ENCODE results near the gene FGGY. TPM values are rescaled to one million over a fixed set of nuclear protein-coding genes. Genes with fewer than 3 reads are reported as not detected.

The FGGY gene
- total RNA-seq, 1 experiment from 2014 or later, result 14.6 TPM

DNA sequence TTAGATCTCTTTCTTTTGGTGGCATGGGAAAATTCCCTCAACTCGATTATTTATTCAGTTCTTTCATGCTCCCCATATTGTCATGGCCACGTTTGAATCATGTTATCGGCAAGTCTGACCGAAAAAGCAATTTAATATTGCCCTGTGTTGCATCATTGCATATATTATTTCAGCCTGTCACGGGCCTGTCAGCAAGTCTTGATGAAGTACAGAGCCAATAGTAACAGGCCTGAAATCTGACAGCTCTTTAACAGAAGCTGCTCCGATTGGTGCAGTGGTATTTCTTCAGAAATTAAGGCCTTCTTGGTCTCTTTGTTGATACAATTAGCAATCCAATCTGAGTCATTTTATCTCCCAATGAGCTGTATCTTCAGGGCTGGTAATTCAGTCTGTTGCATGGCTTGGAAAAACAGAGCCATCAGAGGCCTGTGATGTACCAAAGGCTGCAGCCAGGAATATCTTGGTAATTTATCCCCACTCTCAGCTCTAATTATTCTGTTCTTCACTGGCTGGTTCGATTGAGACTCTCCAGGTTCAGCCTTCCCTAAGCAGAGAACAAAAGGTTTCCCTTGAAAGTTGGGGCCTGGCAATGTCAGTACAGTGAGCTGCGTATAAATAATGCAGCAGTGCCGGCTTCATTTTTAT is 149.5 kb downstream of the FGGY start:
- Mint-ChIP-seq H3K27me3 (ENCODE audit: low read depth) (no peaks in the 10 kb centered on the region), H3K4me1 (peaks cover 18 to 26% of the 10 kb centered on the region in 2 experiments), H3K4me3 (no peak overlapping the region), H3K27ac (peak overlapping the region in 2 of 3 experiments; percentile 36 to 74; a peak in 3 of 7 replicates), H3K9me3 (peaks cover 7 to 13% of the 10 kb centered on the region in 2 experiments), H3K36me3 (ENCODE audit: insufficient read depth in 1 of 3, low read depth in 3 of 3) (peaks cover 3 to 22% (median 3%) of the 10 kb centered on the region in 3 experiments; a peak in 5 of 7 replicates)
- H3K23ac ChIP-seq (ENCODE audit: insufficient read length, low read depth, low read length), result no peak overlapping the region
- no peak overlapping the region for H3K9ac ChIP-seq (ENCODE audit: extremely low read depth, insufficient read length, low read length)
- H3T11ph ChIP-seq (ENCODE audit: low read length), result no peak overlapping the region
- no peaks in the 10 kb centered on the region for H3K79me1 ChIP-seq (ENCODE audit: insufficient read depth, low read depth, low read length, poor library complexity, severe bottlenecking)
- H2AFZ ChIP-seq (ENCODE audit: low read length), result no peak overlapping the region
- no peak overlapping the region for H3K4ac ChIP-seq (ENCODE audit: low read depth, low read length)
- peaks cover 3% of the 10 kb centered on the region; the same call in 1 of the 2 replicates for H3K4me1 ChIP-seq (ENCODE audit: insufficient read depth, low read length)
- H2BK20ac ChIP-seq (ENCODE audit: low read depth, low read length, poor library complexity, severe bottlenecking), result no peak overlapping the region
- no peak overlapping the region for H4K91ac ChIP-seq (ENCODE audit: insufficient read length, low read depth, low read length)
- no peak overlapping the region for H4K5ac ChIP-seq (ENCODE audit: insufficient read length, low read depth, low read length)
- H3K14ac ChIP-seq (ENCODE audit: insufficient read depth, low read length), result no peak overlapping the region
- no peak overlapping the region for H3K27ac ChIP-seq (ENCODE audit: insufficient read length, low read depth, low read length)
- H3K18ac ChIP-seq (ENCODE audit: insufficient read length, low read depth, low read length), result no peak overlapping the region
- no peak overlapping the region for H4K8ac ChIP-seq (replicated peaks; ENCODE audit: insufficient read length, low read depth, low read length)
- no peaks in the 10 kb centered on the region for H3K23me2 ChIP-seq (ENCODE audit: insufficient read length, low read depth, low read length, poor library complexity, severe bottlenecking)
- no peaks in the 10 kb centered on the region for H3K9me3 ChIP-seq (ENCODE audit: control insufficient read depth, low read depth, low read length)
- no peak overlapping the region for H2BK15ac ChIP-seq (ENCODE audit: low read depth, low read length)
- no peak overlapping the region for H3K56ac ChIP-seq (ENCODE audit: insufficient read length, low read depth, low read length)
- no peak overlapping the region for H3K4me2 ChIP-seq (ENCODE audit: insufficient read depth, insufficient read length, low read length)
- WGBS (ENCODE audit: extremely low coverage, insufficient read length, low lambda C conversion rate), result no CpG with 5 or more reads among the region's 9 CpGs
- no peak for DNase-seq
- H3K79me2 ChIP-seq (ENCODE audit: insufficient read depth, low read length), result no peaks in the 10 kb centered on the region
- TF ChIP-seq, protein P1, sequence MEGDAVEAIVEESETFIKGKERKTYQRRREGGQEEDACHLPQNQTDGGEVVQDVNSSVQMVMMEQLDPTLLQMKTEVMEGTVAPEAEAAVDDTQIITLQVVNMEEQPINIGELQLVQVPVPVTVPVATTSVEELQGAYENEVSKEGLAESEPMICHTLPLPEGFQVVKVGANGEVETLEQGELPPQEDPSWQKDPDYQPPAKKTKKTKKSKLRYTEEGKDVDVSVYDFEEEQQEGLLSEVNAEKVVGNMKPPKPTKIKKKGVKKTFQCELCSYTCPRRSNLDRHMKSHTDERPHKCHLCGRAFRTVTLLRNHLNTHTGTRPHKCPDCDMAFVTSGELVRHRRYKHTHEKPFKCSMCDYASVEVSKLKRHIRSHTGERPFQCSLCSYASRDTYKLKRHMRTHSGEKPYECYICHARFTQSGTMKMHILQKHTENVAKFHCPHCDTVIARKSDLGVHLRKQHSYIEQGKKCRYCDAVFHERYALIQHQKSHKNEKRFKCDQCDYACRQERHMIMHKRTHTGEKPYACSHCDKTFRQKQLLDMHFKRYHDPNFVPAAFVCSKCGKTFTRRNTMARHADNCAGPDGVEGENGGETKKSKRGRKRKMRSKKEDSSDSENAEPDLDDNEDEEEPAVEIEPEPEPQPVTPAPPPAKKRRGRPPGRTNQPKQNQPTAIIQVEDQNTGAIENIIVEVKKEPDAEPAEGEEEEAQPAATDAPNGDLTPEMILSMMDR (conservative IDR thresholded peaks at IDR 0.05), result no peak
- no peak overlapping the region for H2AK5ac ChIP-seq (ENCODE audit: insufficient read length, low read length)
- no peak overlapping the region for H2BK5ac ChIP-seq (ENCODE audit: insufficient read length, low read length)
- H2BK12ac ChIP-seq (ENCODE audit: insufficient read length, low read depth, low read length), result no peak overlapping the region
- H3K27me3 ChIP-seq (ENCODE audit: insufficient read depth, low read length), result no peaks in the 10 kb centered on the region
- no peak overlapping the region for H2BK120ac ChIP-seq (ENCODE audit: low read depth, low read length, poor library complexity, severe bottlenecking)
- no peaks in the 10 kb centered on the region for H4K20me1 ChIP-seq (ENCODE audit: control insufficient read depth, insufficient read depth, insufficient read length)
